HUES6 (cell line): Measurements from ENCODE around the gene CACTIN.

Source experiments
- H3K27ac ChIP-seq: 2 replicates; pipeline ENCODE4 v1.7.0; 2013; ENCODE audit warnings: low read depth, mild to moderate bottlenecking, low read length, inconsistent platforms
- H3K27me3 ChIP-seq: 2 replicates; pipeline ENCODE4 v1.6.1; 2013; ENCODE audit warnings: low read length; ENCODE audit not compliant: control insufficient read depth, insufficient read depth
- H3K36me3 ChIP-seq: 2 replicates; pipeline ENCODE4 v1.6.1; 2013; ENCODE audit warnings: low read length; ENCODE audit not compliant: control insufficient read depth, insufficient read depth
- H3K4me1 ChIP-seq: 2 replicates; pipeline ENCODE4 v1.6.1; 2013; ENCODE audit warnings: low read length; ENCODE audit not compliant: control insufficient read depth, insufficient read depth
- H3K4me3 ChIP-seq: 2 replicates; pipeline ENCODE4 v1.5.1; 2013; ENCODE audit warnings: low read depth, low read length
- H3K9ac ChIP-seq: one replicate; pipeline ENCODE4 v1.6.1; 2013; ENCODE audit warnings: mild to moderate bottlenecking, low read length
- H3K9me3 ChIP-seq: 2 replicates; pipeline ENCODE4 v1.6.1; 2013; ENCODE audit warnings: low read depth, low read length; ENCODE audit not compliant: control insufficient read depth, insufficient read depth

Gene CACTIN

DNA sequence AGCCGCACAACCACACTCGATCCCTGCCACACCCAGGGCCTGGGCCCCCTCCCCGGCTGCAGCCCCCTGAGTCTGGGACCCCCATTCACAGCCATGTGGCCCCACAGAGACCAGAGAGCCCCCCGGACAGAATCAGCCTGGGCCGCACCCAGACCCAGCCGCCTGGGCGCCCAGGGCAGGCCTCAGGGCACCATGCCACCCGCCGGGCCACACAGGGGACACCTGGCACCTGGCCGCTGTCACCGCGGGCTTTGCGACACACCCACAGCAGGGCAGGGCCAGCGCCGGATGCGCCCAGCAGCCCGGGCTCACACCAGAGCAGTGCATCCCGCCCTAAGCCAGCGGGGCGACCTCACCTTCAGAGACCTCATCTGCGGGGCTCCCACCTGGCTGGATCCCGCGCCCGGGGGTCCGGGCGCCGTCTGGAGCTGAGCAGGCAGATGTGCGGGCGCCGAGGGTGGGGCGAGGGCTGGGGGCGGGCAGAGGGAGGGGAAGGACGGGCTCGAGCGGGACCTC, 20.4 kb downstream of the CACTIN start:
- Histone ChIP-seq H3K27ac (no peak overlapping the region), H3K27me3 (peaks cover 13% of the 10 kb centered on the region), H3K9me3 (no peaks in the 10 kb centered on the region), H3K9ac (no peak overlapping the region), H3K4me3 (peak overlapping the region; percentile 64), H3K4me1 (peaks cover 8% of the 10 kb centered on the region; the same call in 1 of the 2 replicates), H3K36me3 (peaks cover 15% of the 10 kb centered on the region)

DNA sequence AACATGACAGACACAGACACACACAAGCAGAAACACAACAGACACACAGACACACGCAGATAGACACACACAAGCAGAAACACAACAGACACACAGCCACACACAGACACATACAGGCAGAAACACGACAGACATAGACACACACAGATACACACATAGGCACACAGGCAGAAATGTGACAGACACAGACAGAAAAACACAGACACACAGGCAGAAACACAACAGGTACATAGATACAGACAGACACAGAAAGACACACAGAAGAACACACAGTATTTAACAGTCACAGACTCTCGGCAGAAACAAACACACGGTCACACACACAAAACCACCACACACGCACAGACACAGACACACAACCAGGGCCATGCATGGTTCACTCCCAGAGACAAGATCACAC, 20.8 kb downstream of the CACTIN start:
- H3K36me3 ChIP-seq, result peaks cover 11% of the 10 kb centered on the region
- no peaks in the 10 kb centered on the region for H3K9me3 ChIP-seq
- H3K27ac ChIP-seq, result no peak overlapping the region
- H3K4me3 ChIP-seq, result peak overlapping the region; percentile 64
- H3K27me3 ChIP-seq, result peaks cover 13% of the 10 kb centered on the region
- peaks cover 8% of the 10 kb centered on the region; the same call in 1 of the 2 replicates for H3K4me1 ChIP-seq
- H3K9ac ChIP-seq, result no peak overlapping the region

DNA sequence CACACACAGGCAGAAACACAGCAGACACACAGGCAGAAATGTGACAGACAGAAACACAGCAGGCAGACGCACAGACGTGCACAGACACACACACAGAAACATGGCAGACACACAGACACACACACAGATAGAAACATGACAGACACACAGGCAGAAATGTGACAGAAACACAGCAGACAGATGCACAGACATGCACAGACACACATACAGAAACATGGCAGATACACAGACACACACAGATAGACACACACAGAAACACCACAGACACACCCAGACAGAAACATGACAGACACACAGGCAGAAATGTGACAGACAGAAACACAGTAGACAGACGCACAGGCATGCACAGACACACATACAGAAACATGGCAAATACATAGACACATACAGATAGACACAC, 21.2 kb downstream of the CACTIN start:
- Histone ChIP-seq H3K9ac (no peak overlapping the region), H3K4me1 (peaks cover 8% of the 10 kb centered on the region; the same call in 1 of the 2 replicates), H3K9me3 (no peaks in the 10 kb centered on the region), H3K27ac (no peak overlapping the region), H3K36me3 (peaks cover 7% of the 10 kb centered on the region), H3K4me3 (peak overlapping the region; percentile 64; the same call in 1 of the 2 replicates), H3K27me3 (peaks cover 13% of the 10 kb centered on the region)

DNA sequence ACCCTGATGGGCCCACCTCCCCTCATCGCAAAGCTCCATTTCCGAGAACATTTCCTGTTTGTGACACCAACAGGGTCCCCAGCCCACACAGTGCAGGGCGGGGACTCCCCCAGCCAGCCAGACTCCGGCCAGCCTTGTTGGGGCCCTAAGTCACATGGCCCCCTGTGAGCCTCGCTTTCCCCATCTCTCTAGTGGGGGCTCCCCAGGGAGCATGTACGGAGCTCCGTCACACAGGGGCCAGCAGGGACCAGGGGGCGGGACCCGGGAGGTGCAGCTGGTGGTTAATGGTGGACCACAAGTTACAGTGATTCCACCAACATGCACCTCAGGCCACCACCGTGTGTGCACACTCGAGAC, 21.6 kb downstream of the CACTIN start:
- Histone ChIP-seq H3K27me3 (peaks cover 13% of the 10 kb centered on the region), H3K9ac (no peak overlapping the region), H3K4me1 (peaks cover 8% of the 10 kb centered on the region; the same call in 1 of the 2 replicates), H3K27ac (no peak overlapping the region), H3K4me3 (no peak overlapping the region), H3K9me3 (no peaks in the 10 kb centered on the region), H3K36me3 (peaks cover 3% of the 10 kb centered on the region; the same call in 1 of the 2 replicates)

DNA sequence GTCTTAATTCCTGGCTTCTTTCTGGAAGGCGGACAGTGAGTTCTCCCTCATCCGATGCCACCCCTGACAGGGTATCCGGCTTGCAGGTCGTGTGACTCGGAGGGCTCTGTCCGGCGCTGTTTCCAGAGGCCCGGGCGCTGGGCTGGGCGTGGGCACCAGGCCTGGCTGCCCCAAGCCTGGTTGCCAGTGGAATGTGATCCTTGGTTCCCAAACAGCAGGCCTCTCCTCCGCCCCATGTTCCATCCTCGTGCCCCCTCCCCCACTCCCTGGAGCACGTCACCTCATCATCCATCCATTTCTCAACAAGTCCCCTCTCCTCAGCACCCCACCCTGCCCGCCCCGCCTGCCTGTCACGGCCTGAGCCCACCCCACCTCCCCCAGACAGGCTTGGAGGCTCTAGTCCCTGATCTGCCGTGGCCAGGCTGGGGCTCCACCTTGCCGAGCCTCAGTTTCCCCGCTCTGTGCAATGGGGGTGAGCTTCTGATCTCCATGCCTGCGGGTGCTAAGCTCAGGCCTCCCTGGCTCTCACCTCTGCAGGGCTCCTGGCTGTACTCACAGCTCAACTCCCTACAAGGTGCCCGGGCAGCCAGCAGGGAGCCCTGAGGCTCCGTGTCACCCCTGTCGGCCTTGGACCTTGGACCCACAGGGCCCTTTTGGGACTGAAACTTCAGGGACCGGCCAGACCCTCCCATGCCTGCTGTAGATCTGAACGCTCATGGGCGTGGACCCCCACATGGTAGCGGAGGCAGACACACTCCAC, 22.2 kb downstream of the CACTIN start:
- H3K27ac ChIP-seq, result no peak overlapping the region
- H3K4me1 ChIP-seq, result peaks cover 8% of the 10 kb centered on the region; the same call in 1 of the 2 replicates
- H3K27me3 ChIP-seq, result peaks cover 13% of the 10 kb centered on the region
- H3K9me3 ChIP-seq, result no peaks in the 10 kb centered on the region
- H3K36me3 ChIP-seq, result no peaks in the 10 kb centered on the region
- H3K4me3 ChIP-seq, result no peak overlapping the region
- H3K9ac ChIP-seq, result no peak overlapping the region

DNA sequence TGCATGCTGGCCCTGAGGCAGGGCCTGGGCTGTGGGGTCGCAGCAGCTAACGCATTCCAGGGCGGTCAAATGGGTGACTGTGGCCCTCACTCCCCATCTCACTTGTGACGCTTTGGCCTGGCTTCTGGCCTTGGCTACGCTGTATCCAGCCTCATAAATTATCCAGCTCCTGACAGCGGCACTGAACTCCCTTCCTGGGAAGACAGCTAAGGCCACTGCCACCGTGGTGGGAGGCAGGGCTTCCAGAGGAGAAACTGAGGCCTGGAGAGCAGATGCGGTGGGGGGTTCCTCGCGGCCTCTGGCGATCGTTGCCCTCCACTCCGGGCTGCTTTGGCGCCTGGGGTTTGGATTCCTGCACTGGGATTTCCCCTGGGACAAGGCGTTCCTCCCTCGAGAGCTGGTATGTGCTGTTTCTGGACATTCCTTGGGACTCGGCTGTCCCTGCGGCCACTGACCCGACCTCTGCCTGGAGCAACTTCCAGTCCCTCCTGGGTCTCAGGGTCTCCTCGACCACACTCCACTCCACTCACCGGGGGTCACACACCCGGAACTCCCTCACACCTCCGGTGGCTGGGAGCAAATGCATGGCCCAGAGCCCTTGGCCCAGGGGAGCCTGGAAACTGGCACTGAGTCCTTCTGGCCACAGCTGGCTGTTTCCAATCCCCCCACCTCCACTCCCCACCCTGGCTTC, 23.3 kb downstream of the CACTIN start:
- Histone ChIP-seq H3K27me3 (peaks cover 13% of the 10 kb centered on the region), H3K9ac (no peak overlapping the region), H3K4me3 (no peak overlapping the region), H3K27ac (no peak overlapping the region), H3K4me1 (peaks cover 5% of the 10 kb centered on the region; the same call in 1 of the 2 replicates), H3K9me3 (no peaks in the 10 kb centered on the region), H3K36me3 (no peaks in the 10 kb centered on the region)

DNA sequence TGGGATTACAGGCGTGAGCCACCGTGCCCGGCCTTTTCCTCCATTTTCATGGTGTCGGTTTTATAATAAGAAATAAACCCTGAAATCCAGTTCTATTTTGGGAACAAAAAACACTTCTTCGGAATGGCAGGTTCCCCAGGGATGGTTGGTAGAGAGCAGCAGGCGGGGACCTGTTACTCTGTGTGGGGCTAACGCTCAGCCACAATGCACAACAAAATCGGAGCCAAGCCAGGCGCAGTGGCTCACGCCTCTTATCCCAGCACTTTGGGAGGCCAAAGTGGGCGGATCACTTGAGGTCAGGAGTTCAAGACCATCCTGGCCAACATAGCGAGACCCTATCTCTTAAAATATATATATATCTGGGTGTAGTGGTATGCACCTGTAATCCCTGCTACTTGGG, 25.6 kb downstream of the CACTIN start:
- peaks cover 10% of the 10 kb centered on the region for H3K27me3 ChIP-seq
- H3K27ac ChIP-seq, result no peak overlapping the region

DNA sequence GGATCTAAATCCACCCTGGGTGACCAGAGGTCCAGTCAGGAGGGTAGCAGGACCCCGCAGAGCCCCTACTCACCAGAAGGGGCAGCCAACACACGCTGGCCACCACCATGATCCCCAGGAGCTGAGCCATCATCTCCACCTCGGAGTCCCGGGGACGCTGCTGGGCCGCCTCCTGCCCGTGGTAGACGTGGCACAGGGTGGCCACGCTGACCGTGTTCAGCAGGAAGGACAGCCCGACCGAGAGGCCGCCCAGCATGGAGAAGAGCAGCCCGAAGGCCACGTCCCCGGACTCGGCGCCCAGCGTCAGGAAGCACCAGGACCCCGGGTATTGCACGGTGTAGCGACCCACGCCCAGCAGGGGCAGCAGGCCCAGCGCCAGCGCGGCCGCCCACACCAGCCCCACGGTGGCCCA, 26.8 kb downstream of the CACTIN start:
- no peaks in the 10 kb centered on the region; the same call in 1 of the 2 replicates for H3K4me1 ChIP-seq
- H3K9ac ChIP-seq, result no peak overlapping the region
- no peak overlapping the region for H3K27ac ChIP-seq
- no peak overlapping the region for H3K4me3 ChIP-seq
- H3K9me3 ChIP-seq, result no peaks in the 10 kb centered on the region
- H3K27me3 ChIP-seq, result no peaks in the 10 kb centered on the region
- H3K36me3 ChIP-seq, result no peaks in the 10 kb centered on the region

More for the DNA sequence above, 25.6 kb downstream of the CACTIN start:
- H3K36me3 ChIP-seq, result no peaks in the 10 kb centered on the region
- H3K4me1 ChIP-seq, result no peaks in the 10 kb centered on the region; the same call in 1 of the 2 replicates
- no peaks in the 10 kb centered on the region for H3K9me3 ChIP-seq
- no peak overlapping the region for H3K4me3 ChIP-seq
- H3K9ac ChIP-seq, result no peak overlapping the region

DNA sequence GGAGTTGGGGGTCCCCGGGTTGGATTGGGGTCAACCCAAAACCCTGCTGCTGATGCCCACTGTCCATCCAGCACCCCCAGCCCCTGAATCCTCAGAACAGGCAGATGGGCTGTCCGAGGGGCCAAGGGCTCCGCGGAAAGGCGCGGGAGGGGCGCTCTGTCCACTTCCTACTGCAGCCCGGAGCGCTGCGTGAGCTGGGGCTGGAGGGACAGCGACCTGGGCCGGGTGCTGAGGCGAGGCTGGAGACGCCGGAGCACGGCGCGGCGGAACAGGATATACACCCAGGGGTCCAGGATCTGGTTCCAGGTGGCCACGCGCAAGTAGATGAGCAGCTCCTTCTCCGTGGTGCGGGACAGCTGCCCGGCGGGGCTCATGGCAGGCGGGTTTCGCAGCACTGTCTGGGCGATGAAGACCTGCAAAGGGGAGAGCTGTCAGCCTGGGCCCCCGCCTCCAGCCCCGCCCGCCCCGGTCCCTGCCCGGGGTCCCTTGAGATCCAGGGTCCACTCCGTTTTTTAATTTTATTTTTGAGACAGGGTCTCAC, 31.0 kb downstream of the CACTIN start:
- peaks cover 19% of the 10 kb centered on the region for H3K27me3 ChIP-seq
- H3K27ac ChIP-seq, result no peak overlapping the region
- no peaks in the 10 kb centered on the region for H3K4me1 ChIP-seq
- H3K4me3 ChIP-seq, result no peak overlapping the region
- peaks cover 3% of the 10 kb centered on the region; the same call in 1 of the 2 replicates for H3K9me3 ChIP-seq
- H3K9ac ChIP-seq, result no peak overlapping the region
- no peaks in the 10 kb centered on the region for H3K36me3 ChIP-seq

DNA sequence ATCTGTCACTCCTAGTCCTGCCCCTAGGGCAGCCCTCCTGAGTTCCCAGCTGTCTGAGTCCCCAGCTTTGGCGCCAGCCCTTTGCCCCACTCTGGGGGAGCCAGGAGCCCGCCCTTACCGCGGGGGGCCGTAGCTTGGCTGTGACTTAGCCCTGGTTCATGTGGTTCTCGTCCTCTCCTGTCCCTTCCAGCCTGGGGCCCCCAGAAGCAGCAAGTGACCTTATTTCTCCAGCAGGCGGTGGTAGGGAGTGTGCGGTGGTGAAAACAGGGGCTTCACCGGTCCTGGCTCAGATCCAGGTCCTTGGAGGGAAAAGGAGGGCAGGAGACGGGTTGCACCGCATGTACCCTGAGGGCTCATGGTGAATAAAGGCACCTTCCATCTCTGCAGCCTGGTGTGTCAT, 33.4 kb downstream of the CACTIN start:
- Histone ChIP-seq H3K27me3 (peaks cover 24% of the 10 kb centered on the region), H3K4me1 (no peaks in the 10 kb centered on the region), H3K9me3 (peaks cover 3% of the 10 kb centered on the region; the same call in 1 of the 2 replicates), H3K9ac (no peak overlapping the region), H3K4me3 (no peak overlapping the region), H3K36me3 (no peaks in the 10 kb centered on the region), H3K27ac (no peak overlapping the region)
